Natural killer cell treated with Interleukin-12 subunit alpha and Interleukin-12 subunit beta and Interleukin-15 and Interleukin-18, amount 100 ng/mL, for 72 hours (primary cell): ENCODE results near the gene PODXL2. TPM values are rescaled to one million over a fixed set of nuclear protein-coding genes. Genes with fewer than 3 reads are reported as not detected.

Experiments
- ATAC-seq, 2 donors: fragments of 150-1000 bp; cut with Tn5 transposase in 1 of 2; sonication (Bioruptor Pico), chemical (Tn5 transposase) in 1 of 2; 2 replicates each; pipeline ENCODE4 v1.10.0; 2021
- DNase-seq: peaks from one replicate; pipeline ENCODE4 v3.0.0; 2022; ENCODE audit warnings: low spot score
- H3K27ac Mint-ChIP-seq, 2 donors: 1 replicate in 1 of 2; 2 replicates in 1 of 2; pipeline ENCODE4 v1.8.0; 2022; ENCODE audit warnings: mixed read lengths in 2 of 2, mild to moderate bottlenecking in 1 of 2, moderate library complexity in 1 of 2
- H3K27me3 Mint-ChIP-seq, 2 donors: 1 replicate in 1 of 2; 2 replicates in 1 of 2; pipeline ENCODE4 v1.8.0; 2022; ENCODE audit warnings: mixed read lengths in 2 of 2
- H3K36me3 Mint-ChIP-seq: one replicate; pipeline ENCODE4 v1.8.0; 2022; ENCODE audit warnings: mixed read lengths
- H3K4me1 Mint-ChIP-seq, 2 donors: 1 replicate in 1 of 2; 2 replicates in 1 of 2; pipeline ENCODE4 v1.8.0; 2022; ENCODE audit warnings: low read depth in 2 of 2, mixed read lengths in 2 of 2, mild to moderate bottlenecking in 1 of 2
- H3K4me3 Mint-ChIP-seq: one replicate; pipeline ENCODE4 v1.8.0; 2022; ENCODE audit warnings: mixed read lengths
- H3K9me3 Mint-ChIP-seq: 2 replicates; pipeline ENCODE4 v1.8.0; 2022; ENCODE audit warnings: mixed read lengths
- total RNA-seq, 2 donors: library from RNA; stranded (reverse); gene quantifications; one replicate each; pipeline ENCODE4 v1.2.3, GENCODE V29; 2022

PODXL2 gene
- total RNA-seq, 2 donors from 2014 or later, result 3.1 to 3.4 TPM

DNA sequence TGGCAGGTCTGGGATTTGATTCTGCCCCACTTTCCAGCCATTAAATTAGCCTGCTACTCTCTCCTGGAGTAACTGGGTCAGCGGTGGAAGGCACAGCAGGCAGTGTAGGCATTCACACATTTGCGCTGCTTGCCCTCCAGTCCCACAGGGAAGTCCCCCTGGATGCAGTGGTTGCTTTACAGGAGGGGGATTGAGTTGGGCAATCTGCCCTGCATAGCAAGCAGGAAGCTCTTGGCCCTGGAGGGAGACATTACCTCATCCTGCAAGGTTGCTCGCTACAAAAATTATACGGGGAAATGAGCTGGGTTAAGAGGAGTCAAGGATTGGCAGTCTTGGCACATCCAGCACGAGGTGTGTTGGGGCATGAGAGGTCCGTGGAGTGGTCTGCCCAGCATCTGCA, 16.0 kb upstream of the PODXL2 start:
- Mint-ChIP-seq H3K4me1 (peaks cover 6 to 7% of the 10 kb centered on the region in 2 donors), H3K27me3 (no peaks in the 10 kb centered on the region)
- no peak for DNase-seq

DNA sequence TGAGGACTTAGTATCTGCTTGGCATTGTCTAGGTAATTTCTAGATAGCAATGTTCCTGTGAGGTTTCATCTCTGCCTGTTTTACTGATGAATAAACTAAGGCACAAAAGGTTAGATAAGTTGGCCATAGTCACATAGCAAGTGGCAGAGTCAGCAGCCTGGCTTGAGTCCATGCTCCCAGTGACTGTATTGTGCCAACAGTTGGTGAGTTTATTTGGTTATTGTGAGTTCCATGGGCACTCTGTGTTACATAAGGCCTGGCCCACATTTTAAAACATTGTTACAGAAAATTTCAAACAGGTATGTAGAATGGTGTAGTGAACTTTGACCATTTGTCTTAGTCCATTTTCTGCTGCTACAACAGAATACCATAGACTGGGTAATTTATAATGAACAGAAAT, 15.6 kb upstream of the PODXL2 start:
- no peaks in the 10 kb centered on the region for H3K9me3 Mint-ChIP-seq
- no peak for ATAC-seq
- H3K4me1 Mint-ChIP-seq, result peaks cover 3 to 7% of the 10 kb centered on the region in 2 donors
- H3K27me3 Mint-ChIP-seq, result no peaks in the 10 kb centered on the region
- DNase-seq, result no peak
- H3K4me3 Mint-ChIP-seq, result no peak overlapping the region
- H3K27ac Mint-ChIP-seq, result no peak overlapping the region
- peaks cover 33% of the 10 kb centered on the region for H3K36me3 Mint-ChIP-seq

More for the DNA sequence above, 16.0 kb upstream of the PODXL2 start:
- Mint-ChIP-seq H3K9me3 (no peaks in the 10 kb centered on the region), H3K36me3 (peaks cover 32% of the 10 kb centered on the region), H3K27ac (no peak overlapping the region), H3K4me3 (no peak overlapping the region)
- no peak for ATAC-seq

DNA sequence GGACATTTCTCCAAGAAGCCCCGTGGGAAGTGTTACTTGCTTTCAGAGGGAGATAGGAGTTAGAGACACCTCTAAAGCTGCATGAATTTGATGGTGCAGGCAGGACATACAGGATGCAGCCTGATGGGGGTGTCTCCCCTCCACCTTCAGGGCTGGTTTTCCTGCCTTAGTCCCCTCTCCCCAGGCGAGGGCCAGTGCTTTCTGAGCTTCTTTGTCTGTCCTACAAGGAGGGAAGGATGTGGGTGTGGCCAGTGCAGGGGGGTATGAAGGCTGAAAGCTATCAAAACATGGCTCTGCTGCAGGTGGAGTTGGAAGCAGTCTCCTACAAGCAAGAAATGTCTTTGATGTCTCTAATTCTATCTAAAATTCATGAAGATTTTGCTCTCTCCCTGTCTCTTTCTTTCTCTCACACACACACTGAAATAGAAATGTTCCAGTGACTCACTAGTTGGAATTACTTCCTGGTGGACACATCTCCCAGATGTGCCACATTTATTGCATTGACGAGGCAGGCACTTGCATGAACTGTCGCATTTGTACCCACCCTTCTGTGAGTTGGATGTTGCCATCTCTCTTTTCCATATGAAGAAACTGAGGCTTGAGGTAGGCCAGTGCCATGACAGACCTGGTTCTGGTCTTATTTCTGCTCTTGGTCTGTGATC, 13.9 kb upstream of the PODXL2 start:
- H3K27ac Mint-ChIP-seq, result no peak overlapping the region
- ATAC-seq, result no peak
- H3K36me3 Mint-ChIP-seq, result peaks cover 34% of the 10 kb centered on the region
- no peaks in the 10 kb centered on the region for H3K27me3 Mint-ChIP-seq
- H3K9me3 Mint-ChIP-seq, result no peaks in the 10 kb centered on the region
- DNase-seq, result no peak
- H3K4me3 Mint-ChIP-seq, result no peak overlapping the region
- peaks cover 7% of the 10 kb centered on the region in 2 donors for H3K4me1 Mint-ChIP-seq

DNA sequence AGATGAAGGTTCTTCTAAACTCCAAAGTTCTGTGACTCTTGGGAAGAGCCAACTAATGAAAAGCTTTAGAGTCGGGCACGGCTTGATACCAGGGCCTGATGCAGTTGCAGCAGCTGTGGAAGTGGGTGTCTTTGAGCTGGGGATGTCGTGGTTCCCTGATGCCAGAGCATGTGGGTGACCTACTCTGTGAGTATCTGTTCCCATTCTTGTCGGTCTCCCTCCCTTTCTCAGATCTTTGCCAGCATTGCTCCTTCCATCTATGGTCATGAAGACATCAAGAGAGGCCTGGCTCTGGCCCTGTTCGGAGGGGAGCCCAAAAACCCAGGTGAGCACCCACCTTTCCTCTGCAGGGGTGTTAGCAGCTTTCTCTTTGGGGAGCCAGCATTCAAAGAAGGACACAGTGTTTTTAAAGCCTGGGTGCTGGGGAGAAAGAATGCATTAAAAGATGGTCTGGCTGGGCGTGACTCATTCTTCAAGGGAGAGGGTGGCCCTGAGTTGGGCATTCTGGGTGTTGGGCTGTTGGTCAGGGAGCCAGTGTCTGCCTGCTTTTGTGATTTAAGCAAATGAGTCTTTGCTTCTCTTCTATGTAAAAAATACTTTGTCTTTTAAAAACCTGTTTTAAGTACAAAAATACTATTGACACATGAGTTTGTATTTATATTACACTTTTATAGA, 13.2 kb upstream of the PODXL2 start:
- Mint-ChIP-seq H3K4me3 (no peak overlapping the region), H3K27ac (no peak overlapping the region), H3K27me3 (no peaks in the 10 kb centered on the region), H3K9me3 (no peaks in the 10 kb centered on the region), H3K4me1 (peaks cover 7% of the 10 kb centered on the region in 2 donors), H3K36me3 (peaks cover 33% of the 10 kb centered on the region)
- no peak for ATAC-seq
- no peak for DNase-seq

DNA sequence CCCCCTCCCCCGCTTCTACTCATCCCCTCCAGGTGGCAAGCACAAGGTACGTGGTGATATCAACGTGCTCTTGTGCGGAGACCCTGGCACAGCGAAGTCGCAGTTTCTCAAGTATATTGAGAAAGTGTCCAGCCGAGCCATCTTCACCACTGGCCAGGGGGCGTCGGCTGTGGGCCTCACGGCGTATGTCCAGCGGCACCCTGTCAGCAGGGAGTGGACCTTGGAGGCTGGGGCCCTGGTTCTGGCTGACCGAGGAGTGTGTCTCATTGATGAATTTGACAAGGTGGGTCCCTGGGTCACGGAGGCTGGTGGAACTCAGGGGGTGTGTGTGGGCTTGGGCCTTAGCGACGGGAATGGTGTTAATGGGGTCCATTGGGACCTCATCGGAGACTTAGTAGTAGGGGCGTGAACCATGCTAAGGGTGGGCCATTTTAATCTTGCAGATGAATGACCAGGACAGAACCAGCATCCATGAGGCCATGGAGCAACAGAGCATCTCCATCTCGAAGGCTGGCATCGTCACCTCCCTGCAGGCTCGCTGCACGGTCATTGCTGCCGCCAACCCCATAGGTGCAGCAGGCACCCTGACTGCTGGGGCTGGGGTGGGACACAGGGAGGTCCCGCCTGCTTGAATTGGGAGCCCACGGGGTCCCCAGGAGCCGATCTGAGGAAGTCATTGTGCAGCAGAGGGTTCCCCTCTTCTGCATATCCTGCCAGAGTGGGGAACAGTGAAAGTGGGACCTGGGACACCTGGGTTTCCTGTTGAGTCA, 12.0 kb upstream of the PODXL2 start:
- H3K4me1 Mint-ChIP-seq, result peaks cover 7% of the 10 kb centered on the region in 2 donors
- DNase-seq (no peak), ATAC-seq (peak in 1 of 2 donors; percentile 11)
- H3K36me3 Mint-ChIP-seq, result peaks cover 32% of the 10 kb centered on the region
- H3K27me3 Mint-ChIP-seq, result no peaks in the 10 kb centered on the region
- H3K9me3 Mint-ChIP-seq, result no peaks in the 10 kb centered on the region
- H3K4me3 Mint-ChIP-seq, result no peak overlapping the region
- H3K27ac Mint-ChIP-seq, result no peak overlapping the region

DNA sequence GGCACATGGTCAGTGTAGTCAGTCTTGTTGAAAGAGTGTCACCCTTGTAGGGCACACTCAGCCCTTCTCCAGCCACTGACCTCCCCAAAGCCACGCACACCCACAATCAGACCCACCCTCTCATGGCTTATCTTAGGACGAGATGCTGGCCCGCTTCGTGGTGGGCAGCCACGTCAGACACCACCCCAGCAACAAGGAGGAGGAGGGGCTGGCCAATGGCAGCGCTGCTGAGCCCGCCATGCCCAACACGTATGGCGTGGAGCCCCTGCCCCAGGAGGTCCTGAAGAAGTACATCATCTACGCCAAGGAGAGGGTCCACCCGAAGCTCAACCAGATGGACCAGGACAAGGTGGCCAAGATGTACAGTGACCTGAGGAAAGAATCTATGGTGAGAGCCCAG, 10.1 kb upstream of the PODXL2 start:
- H3K4me3 Mint-ChIP-seq, result no peak overlapping the region
- H3K27me3 Mint-ChIP-seq, result no peaks in the 10 kb centered on the region
- DNase-seq (no peak), ATAC-seq (no peak)
- H3K36me3 Mint-ChIP-seq, result peaks cover 26% of the 10 kb centered on the region
- H3K27ac Mint-ChIP-seq, result peak overlapping the region in 1 of 2 donors; percentile 49
- no peaks in the 10 kb centered on the region for H3K9me3 Mint-ChIP-seq
- peaks cover 4 to 7% of the 10 kb centered on the region in 2 donors for H3K4me1 Mint-ChIP-seq

DNA sequence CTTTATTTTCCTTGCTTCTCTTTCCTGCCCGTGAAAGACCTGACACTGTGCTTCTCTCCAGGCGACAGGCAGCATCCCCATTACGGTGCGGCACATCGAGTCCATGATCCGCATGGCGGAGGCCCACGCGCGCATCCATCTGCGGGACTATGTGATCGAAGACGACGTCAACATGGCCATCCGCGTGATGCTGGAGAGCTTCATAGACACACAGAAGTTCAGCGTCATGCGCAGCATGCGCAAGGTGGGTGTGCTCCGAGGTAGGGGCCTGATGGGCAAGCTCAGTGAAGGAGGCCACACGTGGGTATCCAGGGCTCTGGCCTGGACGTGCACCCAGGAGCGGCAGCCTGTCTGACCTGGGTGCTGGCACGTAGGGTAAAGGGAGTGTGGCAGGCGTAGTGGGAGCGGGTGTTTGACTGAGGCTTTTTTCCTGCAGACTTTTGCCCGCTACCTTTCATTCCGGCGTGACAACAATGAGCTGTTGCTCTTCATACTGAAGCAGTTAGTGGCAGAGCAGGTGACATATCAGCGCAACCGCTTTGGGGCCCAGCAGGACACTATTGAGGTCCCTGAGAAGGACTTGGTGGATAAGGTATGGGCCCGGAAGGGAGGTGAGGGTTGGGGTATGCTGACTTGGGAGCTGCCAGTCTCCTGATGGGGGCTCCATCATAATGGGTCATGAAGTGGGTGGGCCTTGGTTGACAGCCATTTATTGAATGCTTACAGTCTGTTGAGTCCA, 8.2 kb upstream of the PODXL2 start:
- H3K4me1 Mint-ChIP-seq, result peaks cover 4 to 8% of the 10 kb centered on the region in 2 donors
- no peak overlapping the region for H3K27ac Mint-ChIP-seq
- peaks cover 20% of the 10 kb centered on the region for H3K36me3 Mint-ChIP-seq
- H3K9me3 Mint-ChIP-seq, result no peaks in the 10 kb centered on the region
- no peaks in the 10 kb centered on the region for H3K27me3 Mint-ChIP-seq
- DNase-seq, result no peak
- ATAC-seq, result no peak
- H3K4me3 Mint-ChIP-seq, result no peak overlapping the region

DNA sequence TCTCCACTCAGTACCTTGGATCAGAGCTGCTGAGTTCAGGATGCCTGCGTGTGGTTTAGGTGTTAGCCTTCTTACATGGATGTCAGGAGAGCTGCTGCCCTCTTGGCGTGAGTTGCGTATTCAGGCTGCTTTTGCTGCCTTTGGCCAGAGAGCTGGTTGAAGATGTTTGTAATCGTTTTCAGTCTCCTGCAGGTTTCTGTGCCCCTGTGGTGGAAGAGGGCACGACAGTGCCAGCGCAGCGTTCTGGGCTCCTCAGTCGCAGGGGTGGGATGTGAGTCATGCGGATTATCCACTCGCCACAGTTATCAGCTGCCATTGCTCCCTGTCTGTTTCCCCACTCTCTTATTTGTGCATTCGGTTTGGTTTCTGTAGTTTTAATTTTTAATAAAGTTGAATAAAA, 7.0 kb upstream of the PODXL2 start:
- H3K4me1 Mint-ChIP-seq, result peaks cover 16 to 20% of the 10 kb centered on the region in 2 donors
- H3K27ac Mint-ChIP-seq, result no peak overlapping the region
- H3K36me3 Mint-ChIP-seq, result peaks cover 16% of the 10 kb centered on the region
- no peaks in the 10 kb centered on the region for H3K27me3 Mint-ChIP-seq
- no peak overlapping the region for H3K4me3 Mint-ChIP-seq
- H3K9me3 Mint-ChIP-seq, result no peaks in the 10 kb centered on the region
- no peak for ATAC-seq
- no peak for DNase-seq

DNA sequence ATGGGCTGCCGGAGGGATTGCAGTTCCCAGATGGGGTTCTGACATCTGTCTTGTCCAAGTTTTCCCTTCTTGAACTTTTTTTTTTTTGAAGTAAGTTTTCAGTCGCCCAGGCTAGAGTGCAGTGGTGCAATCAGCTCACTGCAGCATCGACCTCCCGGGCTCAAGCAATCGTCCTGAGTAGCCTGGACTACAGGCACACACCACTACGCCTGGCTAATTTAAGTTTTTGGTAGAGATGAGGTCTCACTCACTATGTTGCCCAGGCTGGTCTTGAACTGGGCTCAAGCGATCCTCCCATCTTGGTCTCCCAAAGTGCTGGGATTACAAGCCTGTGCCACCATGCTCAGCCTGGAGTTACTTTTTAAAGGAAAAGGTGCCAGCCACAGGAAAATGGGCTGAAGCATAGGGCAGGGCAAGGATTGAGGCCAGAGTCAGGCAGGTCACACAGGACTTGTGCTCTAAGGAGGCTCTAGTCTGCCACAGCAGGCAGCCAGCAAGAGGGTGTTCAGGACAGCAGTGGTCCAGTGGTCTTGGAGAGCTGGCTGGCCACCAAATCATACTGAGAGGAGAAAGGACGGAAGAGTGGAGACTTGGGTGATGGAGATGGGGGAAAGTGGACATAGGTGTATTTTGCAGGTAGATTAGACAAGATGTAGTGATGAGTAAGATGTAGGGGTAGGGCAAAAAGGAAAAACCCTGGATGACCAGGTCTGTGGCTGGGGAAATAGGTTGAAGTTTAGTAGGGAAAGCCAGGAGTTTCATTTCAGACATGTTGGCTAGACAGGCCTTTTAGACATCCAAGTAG, 6.0 kb upstream of the PODXL2 start:
- DNase-seq, result no peak
- Mint-ChIP-seq H3K4me1 (peaks cover 25 to 28% of the 10 kb centered on the region in 2 donors), H3K9me3 (no peaks in the 10 kb centered on the region), H3K4me3 (no peak overlapping the region), H3K27ac (no peak overlapping the region), H3K36me3 (peaks cover 16% of the 10 kb centered on the region), H3K27me3 (peaks cover 0 to 7% of the 10 kb centered on the region in 2 donors)
- ATAC-seq, result no peak

DNA sequence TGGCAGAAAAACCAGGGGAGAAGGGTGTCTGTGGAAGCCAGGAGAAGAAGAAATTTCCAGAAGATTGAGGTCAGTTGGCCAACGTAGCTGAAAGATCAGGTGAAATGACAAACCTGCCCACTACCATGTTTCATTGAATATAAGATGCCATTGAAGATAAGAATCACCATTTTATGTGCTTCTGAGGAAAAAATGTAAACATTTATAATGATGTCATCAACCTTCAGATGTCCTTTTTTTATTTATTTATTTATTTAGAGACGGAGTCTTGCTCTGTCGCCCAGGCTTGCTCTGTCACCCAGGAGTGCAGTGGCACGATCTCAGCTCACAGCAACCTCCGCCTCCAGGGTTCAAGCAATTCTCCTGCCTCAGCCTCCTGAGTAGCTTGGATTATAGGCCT, 4.9 kb upstream of the PODXL2 start:
- ATAC-seq, result no peak
- no peak overlapping the region for H3K27ac Mint-ChIP-seq
- no peak for DNase-seq
- peaks cover 7 to 14% of the 10 kb centered on the region in 2 donors for H3K27me3 Mint-ChIP-seq
- no peaks in the 10 kb centered on the region for H3K9me3 Mint-ChIP-seq
- peaks cover 32% of the 10 kb centered on the region in 2 donors for H3K4me1 Mint-ChIP-seq
- peaks cover 6% of the 10 kb centered on the region for H3K36me3 Mint-ChIP-seq
- H3K4me3 Mint-ChIP-seq, result no peak overlapping the region

DNA sequence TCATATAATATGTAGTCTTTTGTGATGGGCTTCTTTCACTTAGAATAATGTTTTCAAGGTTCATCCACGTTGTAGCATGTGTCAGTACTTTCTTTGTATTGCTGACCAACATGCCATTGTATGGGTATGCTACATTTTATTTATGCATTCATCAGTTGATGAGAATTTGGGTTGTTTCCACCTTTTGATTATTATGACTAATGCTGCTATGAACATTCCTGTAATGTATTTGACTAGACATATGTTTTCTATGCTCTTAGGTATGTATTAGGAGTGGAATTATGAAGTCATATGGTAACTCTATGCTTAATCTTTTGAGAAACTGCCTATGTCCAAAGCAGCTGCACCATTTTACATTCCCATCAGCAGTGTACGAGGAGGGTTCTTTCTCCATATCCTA, 3.2 kb upstream of the PODXL2 start:
- no peaks in the 10 kb centered on the region for H3K9me3 Mint-ChIP-seq
- H3K36me3 Mint-ChIP-seq, result no peaks in the 10 kb centered on the region
- ATAC-seq (no peak), DNase-seq (no peak)
- no peak overlapping the region for H3K27ac Mint-ChIP-seq
- H3K27me3 Mint-ChIP-seq, result peaks cover 16 to 23% of the 10 kb centered on the region in 2 donors
- peak overlapping the region; percentile 17 for H3K4me3 Mint-ChIP-seq
- peaks cover 42 to 44% of the 10 kb centered on the region in 2 donors for H3K4me1 Mint-ChIP-seq

DNA sequence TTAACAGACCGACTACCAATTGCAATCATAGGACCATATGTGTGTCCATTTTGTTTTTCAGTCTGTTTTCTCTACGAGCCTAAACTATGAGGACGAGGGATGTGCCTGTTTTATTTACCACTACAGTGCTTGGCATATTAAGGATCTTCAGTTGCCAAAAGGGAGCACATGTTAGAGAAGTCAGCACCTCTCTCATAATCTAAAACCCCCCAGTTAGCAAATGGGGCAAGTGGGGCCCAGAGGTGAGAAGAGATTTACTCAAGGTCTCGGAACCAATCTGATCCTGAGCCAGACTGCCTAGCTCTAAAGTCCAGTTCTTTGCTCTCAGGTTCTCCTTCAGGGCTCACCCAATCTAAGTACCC, 578 bp upstream of the PODXL2 start:
- H3K36me3 Mint-ChIP-seq, result no peaks in the 10 kb centered on the region
- H3K27ac Mint-ChIP-seq, result no peak overlapping the region
- H3K27me3 Mint-ChIP-seq, result peaks cover 20 to 37% of the 10 kb centered on the region in 2 donors
- H3K4me1 Mint-ChIP-seq, result peaks cover 46 to 48% of the 10 kb centered on the region in 2 donors
- peak overlapping the region; percentile 74 for H3K4me3 Mint-ChIP-seq
- DNase-seq (no peak), ATAC-seq (no peak)
- H3K9me3 Mint-ChIP-seq, result no peaks in the 10 kb centered on the region
